ENCODE data around the gene UTS2R.

DNA sequence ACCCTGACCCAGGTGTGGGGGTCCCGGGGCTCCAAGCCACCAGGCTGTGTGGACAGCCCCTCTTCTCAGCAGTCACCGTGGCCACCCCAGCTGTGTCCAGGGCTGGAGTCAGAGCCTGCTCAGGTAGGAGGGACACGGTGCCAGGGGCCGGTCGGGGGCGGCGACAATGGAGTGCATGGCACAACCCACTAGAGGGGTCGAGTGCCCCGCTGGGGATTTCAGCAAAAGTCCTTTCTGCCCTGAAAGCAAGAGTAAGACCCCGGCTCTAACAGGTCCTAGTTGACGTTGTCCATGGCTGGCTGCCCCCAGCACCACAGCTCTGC, 11.3 kb downstream of the UTS2R start:
- TF ChIP-seq, protein P1, sequence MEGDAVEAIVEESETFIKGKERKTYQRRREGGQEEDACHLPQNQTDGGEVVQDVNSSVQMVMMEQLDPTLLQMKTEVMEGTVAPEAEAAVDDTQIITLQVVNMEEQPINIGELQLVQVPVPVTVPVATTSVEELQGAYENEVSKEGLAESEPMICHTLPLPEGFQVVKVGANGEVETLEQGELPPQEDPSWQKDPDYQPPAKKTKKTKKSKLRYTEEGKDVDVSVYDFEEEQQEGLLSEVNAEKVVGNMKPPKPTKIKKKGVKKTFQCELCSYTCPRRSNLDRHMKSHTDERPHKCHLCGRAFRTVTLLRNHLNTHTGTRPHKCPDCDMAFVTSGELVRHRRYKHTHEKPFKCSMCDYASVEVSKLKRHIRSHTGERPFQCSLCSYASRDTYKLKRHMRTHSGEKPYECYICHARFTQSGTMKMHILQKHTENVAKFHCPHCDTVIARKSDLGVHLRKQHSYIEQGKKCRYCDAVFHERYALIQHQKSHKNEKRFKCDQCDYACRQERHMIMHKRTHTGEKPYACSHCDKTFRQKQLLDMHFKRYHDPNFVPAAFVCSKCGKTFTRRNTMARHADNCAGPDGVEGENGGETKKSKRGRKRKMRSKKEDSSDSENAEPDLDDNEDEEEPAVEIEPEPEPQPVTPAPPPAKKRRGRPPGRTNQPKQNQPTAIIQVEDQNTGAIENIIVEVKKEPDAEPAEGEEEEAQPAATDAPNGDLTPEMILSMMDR (IDR thresholded peaks at IDR 0.05), result no peak
- TF ChIP-seq POLR2A (IDR thresholded peaks at IDR 0.05), result no peak
